HCT116 (cell line): ENCODE data around the gene KRT39.

Source experiments
- EGR1 ChIP-seq: IDR thresholded peaks from 2 replicates; pipeline ENCODE4 v1.6.1; 2012; ENCODE audit warnings: low read depth
- ELF1 ChIP-seq: IDR thresholded peaks from 2 replicates; pipeline ENCODE4 v1.6.1; 2012; ENCODE audit warnings: low read depth, borderline replicate concordance
- EZH2 ChIP-seq: fragments of 200-600 bp; sonication (generic); IDR thresholded peaks from 2 replicates; pipeline ENCODE4 v1.6.1; 2017; ENCODE audit warnings: antibody characterized with exemption, mixed run types
- RAD21 ChIP-seq: IDR thresholded peaks from 2 replicates; pipeline ENCODE4 v1.6.1; 2012; ENCODE audit warnings: low read depth, mild to moderate bottlenecking
- TF ChIP-seq, protein P1 (sequence below): IDR thresholded peaks from 2 replicates; pipeline ENCODE4 v1.6.1; 2012
- TF ChIP-seq, protein P2 (sequence below), 3 experiments: fragments of 200-600 bp in 1 of 3; sonication (generic) in 1 of 3; IDR thresholded peaks in 2 of 3; conservative IDR thresholded peaks in 1 of 3; 2 replicates each; pipeline ENCODE4 v1.5.1; 2012 to 2017; ENCODE audit warnings: low read depth in 2 of 3, low read length in 2 of 3, antibody characterized with exemption in 1 of 3, borderline replicate concordance in 1 of 3, control low read depth in 1 of 3, mild to moderate bottlenecking in 1 of 3, mixed read lengths in 1 of 3, mixed run types in 1 of 3, moderate library complexity in 1 of 3; ENCODE audit not compliant: insufficient read depth in 1 of 3

- TF ChIP-seq, protein P1, sequence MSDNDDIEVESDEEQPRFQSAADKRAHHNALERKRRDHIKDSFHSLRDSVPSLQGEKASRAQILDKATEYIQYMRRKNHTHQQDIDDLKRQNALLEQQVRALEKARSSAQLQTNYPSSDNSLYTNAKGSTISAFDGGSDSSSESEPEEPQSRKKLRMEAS = no peak
- TF ChIP-seq, protein P2, sequence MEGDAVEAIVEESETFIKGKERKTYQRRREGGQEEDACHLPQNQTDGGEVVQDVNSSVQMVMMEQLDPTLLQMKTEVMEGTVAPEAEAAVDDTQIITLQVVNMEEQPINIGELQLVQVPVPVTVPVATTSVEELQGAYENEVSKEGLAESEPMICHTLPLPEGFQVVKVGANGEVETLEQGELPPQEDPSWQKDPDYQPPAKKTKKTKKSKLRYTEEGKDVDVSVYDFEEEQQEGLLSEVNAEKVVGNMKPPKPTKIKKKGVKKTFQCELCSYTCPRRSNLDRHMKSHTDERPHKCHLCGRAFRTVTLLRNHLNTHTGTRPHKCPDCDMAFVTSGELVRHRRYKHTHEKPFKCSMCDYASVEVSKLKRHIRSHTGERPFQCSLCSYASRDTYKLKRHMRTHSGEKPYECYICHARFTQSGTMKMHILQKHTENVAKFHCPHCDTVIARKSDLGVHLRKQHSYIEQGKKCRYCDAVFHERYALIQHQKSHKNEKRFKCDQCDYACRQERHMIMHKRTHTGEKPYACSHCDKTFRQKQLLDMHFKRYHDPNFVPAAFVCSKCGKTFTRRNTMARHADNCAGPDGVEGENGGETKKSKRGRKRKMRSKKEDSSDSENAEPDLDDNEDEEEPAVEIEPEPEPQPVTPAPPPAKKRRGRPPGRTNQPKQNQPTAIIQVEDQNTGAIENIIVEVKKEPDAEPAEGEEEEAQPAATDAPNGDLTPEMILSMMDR (IDR thresholded peaks at IDR 0.05 in 2 of 3, conservative IDR thresholded peaks at IDR 0.05 in 1 of 3; ENCODE audit: borderline replicate concordance in 1 of 3, insufficient read depth in 1 of 3, low read depth in 2 of 3, low read length in 2 of 3) = no peak
- TF ChIP-seq EZH2 (no peak), RAD21 (no peak), ELF1 (no peak), EGR1 (no peak)
These were observed 34.1 kb downstream of the KRT39 start for GRCh38 chr17:40932608-40933007.
